Sigmoid colon (tissue), 4 donors: ENCODE data around the gene BATF3.
"Not testable (repeated sequence)": the region's sequence is repeated elsewhere in the genome, so short reads cannot be mapped to it uniquely, and the experiment has no call there.

Source experiments
- CTCF ChIP-seq, 4 experiments: fragments of 450-650 bp in 3 of 4; fragments of 200-600 bp in 1 of 4; IDR thresholded peaks; one replicate each; pipeline ENCODE4 v1.5.1; 2016 to 2019; ENCODE audit warnings: antibody characterized with exemption in 4 of 4, mild to moderate bottlenecking in 3 of 4, moderate library complexity in 2 of 4
- EP300 ChIP-seq, 4 donors: sonication (generic); formaldehyde crosslinking; IDR thresholded peaks; one replicate each; pipeline ENCODE4 v1.6.1; 2017; ENCODE audit warnings: antibody characterized with exemption in 4 of 4
- POLR2A ChIP-seq, 2 donors: fragments of 450-650 bp; IDR thresholded peaks; one replicate each; pipeline ENCODE4 v1.6.1; 2016; ENCODE audit warnings: antibody characterized with exemption in 2 of 2, mild to moderate bottlenecking in 2 of 2, moderate library complexity in 2 of 2
- POLR2AphosphoS5 ChIP-seq, 4 donors: sonication (generic); formaldehyde crosslinking; IDR thresholded peaks; one replicate each; pipeline ENCODE4 v1.6.1; 2017; ENCODE audit warnings: antibody characterized with exemption in 4 of 4

- TF ChIP-seq CTCF, POLR2A, POLR2AphosphoS5, EP300 (IDR thresholded peaks at IDR 0.05): not testable (repeated sequence)
Measured at GRCh38 chr1:212658250-212658649, 41.4 kb downstream of the BATF3 start.
